DMS153 (cell line): ENCODE data around the gene SLX9.
A peak's percentile ranks its signal among the peaks of the same experiment; 100 is the strongest.

Experiments
- DNase-seq: peaks from one replicate; lab custom pipeline; 2025; lab: John Stamatoyannopoulos, UW

SLX9 gene

GRCh38 chr21:44939532-44940115, at the start of gene SLX9:
TSS of gene SLX9 (plus strand) at chr21:44940029. CDS start at chr21:44940058, 29 bp downstream.
- DNase-seq = peak; percentile 65

- DNase-seq = no peak
Measured at GRCh38 chr21:44890338-44890931, 49.4 kb upstream of the SLX9 start.

GRCh38 chr21:44890961-44891541, 48.8 kb upstream of the SLX9 start:
- no peak for DNase-seq

GRCh38 chr21:44891631-44892031, 48.2 kb upstream of the SLX9 start:
- DNase-seq = no peak

- no peak for DNase-seq
Measured at GRCh38 chr21:44892095-44892494, 47.7 kb upstream of the SLX9 start.

GRCh38 chr21:44892536-44893277, 47.1 kb upstream of the SLX9 start:
- no peak for DNase-seq

- no peak for DNase-seq
Measured at GRCh38 chr21:44893278-44893556, 46.6 kb upstream of the SLX9 start.

GRCh38 chr21:44893948-44894656, 45.7 kb upstream of the SLX9 start:
- no peak for DNase-seq

- DNase-seq = no peak
Measured at GRCh38 chr21:44894687-44895302, 45.0 kb upstream of the SLX9 start.

GRCh38 chr21:44895859-44896258, 44.0 kb upstream of the SLX9 start:
- DNase-seq = no peak

GRCh38 chr21:44896561-44897286, 43.1 kb upstream of the SLX9 start:
- no peak for DNase-seq

- no peak for DNase-seq
Measured at GRCh38 chr21:44897326-44898010, 42.4 kb upstream of the SLX9 start.

- DNase-seq = no peak
Measured at GRCh38 chr21:44898011-44898488, 41.8 kb upstream of the SLX9 start.

- DNase-seq = no peak
Measured at GRCh38 chr21:44898851-44899767, 40.7 kb upstream of the SLX9 start.

GRCh38 chr21:44899768-44900558, 39.9 kb upstream of the SLX9 start:
- DNase-seq = no peak

GRCh38 chr21:44900559-44901251, 39.1 kb upstream of the SLX9 start:
- DNase-seq = no peak

- no peak for DNase-seq
Measured at GRCh38 chr21:44901391-44902074, 38.3 kb upstream of the SLX9 start.
